SK-N-SH (cell line): ENCODE data around the gene KRT26. TPM values are rescaled to one million over a fixed set of nuclear protein-coding genes. Genes with fewer than 3 reads are reported as not detected.

Experiments
- CTCF ChIA-PET: fragments of 300-600, 350-600 bp; formaldehyde crosslinking; extraction: SDS; loops from one replicate; lab custom pipeline; 2021; lab: Yijun Ruan, JAX
- POLR2A ChIA-PET: fragments of 350-600 bp; sonication (Branson Sonifier 250); formaldehyde crosslinking; extraction: SDS; loops from one replicate; lab custom pipeline; 2020; ENCODE audit warnings: antibody characterized with exemption, inconsistent platforms; lab: Yijun Ruan, JAX
- DNase-seq: peaks from one replicate; pipeline ENCODE4 v3.0.0; 2012
- H2AFZ ChIP-seq: fragments of 200-600 bp; sonication (generic); 2 replicates; pipeline ENCODE4 v1.8.1; 2016; ENCODE audit warnings: antibody characterized with exemption, mild to moderate bottlenecking, low read depth
- H3F3A ChIP-seq: fragments of 200-600 bp; sonication (generic); replicated peaks from 2 replicates; pipeline ENCODE3; 2016; ENCODE audit warnings: antibody characterized with exemption, mild to moderate bottlenecking; ENCODE audit not compliant: insufficient read depth
- H3K27ac ChIP-seq, 2 experiments: fragments of 200-500 bp in 1 of 2; fragments of 200-600 bp in 1 of 2; sonication (Bioruptor generic) in 1 of 2; sonication (generic), shearing (Covaris generic) in 1 of 2; 2 replicates each; pipeline versions ENCODE4 v1.5.1 to v1.6.1; 2014 to 2016; ENCODE audit warnings: low read depth in 2 of 2, inconsistent platforms in 1 of 2, low read length in 1 of 2, mild to moderate bottlenecking in 1 of 2, mixed read lengths in 1 of 2
- H3K27me3 ChIP-seq: fragments of 200-600 bp; sonication (generic), shearing (Covaris generic); 2 replicates; pipeline ENCODE4 v1.6.1; 2016; ENCODE audit warnings: mixed run types; ENCODE audit not compliant: insufficient read depth
- H3K36me3 ChIP-seq, 2 experiments: fragments of 200-500 bp in 1 of 2; fragments of 200-600 bp in 1 of 2; sonication (Bioruptor generic) in 1 of 2; sonication (generic) in 1 of 2; replicated peaks in 1 of 2; 2 replicates each; pipeline versions ENCODE3 to v1.5.1; 2014 to 2016; ENCODE audit warnings: low read length in 1 of 2, mild to moderate bottlenecking in 1 of 2; ENCODE audit not compliant: insufficient read depth in 2 of 2, control insufficient read depth in 1 of 2
- H3K4me1 ChIP-seq, 2 experiments: fragments of 200-500 bp in 1 of 2; fragments of 200-600 bp in 1 of 2; sonication (Bioruptor generic) in 1 of 2; sonication (generic), shearing (Covaris generic) in 1 of 2; 2 replicates each; pipeline versions ENCODE4 v1.5.1 to v1.6.1; 2014 to 2016; ENCODE audit warnings: low read depth in 1 of 2, low read length in 1 of 2, mixed run types in 1 of 2; ENCODE audit not compliant: insufficient read depth in 2 of 2, control insufficient read depth in 1 of 2
- H3K4me2 ChIP-seq: fragments of 200-600 bp; sonication (generic), shearing (Covaris generic); 2 replicates; pipeline ENCODE4 v1.6.1; 2017; ENCODE audit warnings: mixed run types
- H3K4me3 ChIP-seq, 2 experiments: fragments of 200-500 bp in 1 of 2; fragments of 200-600 bp in 1 of 2; sonication (Bioruptor generic) in 1 of 2; sonication (generic), shearing (Covaris generic) in 1 of 2; 2 replicates each; pipeline versions ENCODE4 v1.5.1 to v1.8.1; 2014 to 2016; ENCODE audit warnings: low read depth in 2 of 2, inconsistent platforms in 1 of 2, low read length in 1 of 2, mild to moderate bottlenecking in 1 of 2, mixed read lengths in 1 of 2, moderate library complexity in 1 of 2
- H3K79me2 ChIP-seq: fragments of 200-600 bp; sonication (generic); 2 replicates; pipeline ENCODE4 v1.8.1; 2017; ENCODE audit warnings: mild to moderate bottlenecking; ENCODE audit not compliant: insufficient read depth
- H3K9ac ChIP-seq: fragments of 200-600 bp; sonication (generic); 2 replicates; pipeline ENCODE4 v1.6.1; 2017; ENCODE audit warnings: mixed run types
- H3K9me2 ChIP-seq: fragments of 200-600 bp; sonication (generic); 2 replicates; pipeline ENCODE4 v1.6.1; 2017; ENCODE audit warnings: mixed run types
- H3K9me3 ChIP-seq: fragments of 200-600 bp; sonication (generic); 2 replicates; pipeline ENCODE4 v1.6.1; 2017; ENCODE audit warnings: mixed run types, mild to moderate bottlenecking, moderate library complexity
- H4K20me1 ChIP-seq: fragments of 200-600 bp; sonication (generic); 2 replicates; pipeline ENCODE4 v1.6.1; 2017; ENCODE audit warnings: mild to moderate bottlenecking, mixed run types; ENCODE audit not compliant: insufficient read depth
- CHD2 ChIP-seq: fragments of 150-350 bp; IDR thresholded peaks from 2 replicates; pipeline ENCODE4 v1.6.1; 2018; ENCODE audit warnings: low read length; ENCODE audit not compliant: partially characterized antibody
- FOSL2 ChIP-seq: IDR thresholded peaks from 2 replicates; pipeline ENCODE4 v1.4.0; 2012; ENCODE audit warnings: low read depth, mild to moderate bottlenecking, moderate library complexity, borderline replicate concordance
- FOXM1 ChIP-seq: IDR thresholded peaks from 2 replicates; pipeline ENCODE4 v1.4.0; 2012; ENCODE audit warnings: low read depth, mild to moderate bottlenecking
- MXI1 ChIP-seq: IDR thresholded peaks from 2 replicates; pipeline ENCODE4 v1.6.1; 2012; ENCODE audit warnings: mild to moderate bottlenecking, low read depth, low read length, improper control_type of control experiment
- NFIC ChIP-seq: IDR thresholded peaks from 2 replicates; pipeline ENCODE4 v1.4.0; 2012; ENCODE audit warnings: borderline replicate concordance
- NRF1 ChIP-seq: IDR thresholded peaks from 2 replicates; pipeline ENCODE4 v1.6.1; 2012; ENCODE audit warnings: low read depth, mild to moderate bottlenecking, low read length
- POLR2AphosphoS5 ChIP-seq: IDR thresholded peaks from 2 replicates; pipeline ENCODE4 v1.6.1; 2012; ENCODE audit warnings: low read depth, low read length
- RCOR1 ChIP-seq: fragments of 150-350 bp; IDR thresholded peaks from 2 replicates; pipeline ENCODE4 v1.6.1; 2017; ENCODE audit warnings: antibody characterized with exemption, low read length
- RFX5 ChIP-seq: IDR thresholded peaks from 2 replicates; pipeline ENCODE4 v1.6.1; 2012; ENCODE audit warnings: mild to moderate bottlenecking, improper control_type of control experiment, low read length
- RXRA ChIP-seq: IDR thresholded peaks from 2 replicates; pipeline ENCODE4 v1.4.0; 2012; ENCODE audit warnings: low read depth, mild to moderate bottlenecking, borderline replicate concordance
- SMC3 ChIP-seq: IDR thresholded peaks from 2 replicates; pipeline ENCODE4 v1.6.1; 2012; ENCODE audit warnings: low read depth, low read length, improper control_type of control experiment
- TAF1 ChIP-seq: IDR thresholded peaks from 2 replicates; pipeline ENCODE4 v1.6.1; 2012; ENCODE audit warnings: low read depth, mild to moderate bottlenecking, low read length, moderate library complexity, borderline replicate concordance
- YY1 ChIP-seq: IDR thresholded peaks from 2 replicates; pipeline ENCODE4 v1.4.0; 2012; ENCODE audit warnings: low read depth, mild to moderate bottlenecking
- ZBTB33 ChIP-seq: IDR thresholded peaks from 2 replicates; pipeline ENCODE4 v1.4.0; 2012; ENCODE audit warnings: low read depth, borderline replicate concordance
- WGBS: methylation state at CpG from one replicate; pipeline ENCODE4 v1.1.6; 2017; ENCODE audit warnings: low lambda C conversion rate; 5-methylcytosine and 5-hydroxymethylcytosine counted together
- polyA plus RNA-seq, 3 experiments: library from polyadenylated mRNA; depleted of rRNA; stranded (reverse); fragments of >200 nt; gene quantifications; 2 replicates each; pipeline ENCODE4 v1.2.3, GENCODE V29; 2012
- TF ChIP-seq, protein P1 (sequence below): IDR thresholded peaks from 2 replicates; pipeline ENCODE4; 2012
- TF ChIP-seq, protein P2 (sequence below): fragments of 150-350 bp; IDR thresholded peaks from 2 replicates; pipeline ENCODE4 v1.6.1; 2017; ENCODE audit warnings: antibody characterized with exemption, low read length, low read depth, borderline replicate concordance
- TF ChIP-seq, protein P3 (sequence below): fragments of 200-600 bp; sonication (generic); IDR thresholded peaks from 2 replicates; pipeline ENCODE4 v1.6.1; 2017; ENCODE audit warnings: antibody characterized with exemption, mild to moderate bottlenecking, moderate library complexity

The KRT26 gene
- polyA plus RNA-seq, 1 of the 3 experiments (the other 2 are of a cell fraction) = not detected

DNA sequence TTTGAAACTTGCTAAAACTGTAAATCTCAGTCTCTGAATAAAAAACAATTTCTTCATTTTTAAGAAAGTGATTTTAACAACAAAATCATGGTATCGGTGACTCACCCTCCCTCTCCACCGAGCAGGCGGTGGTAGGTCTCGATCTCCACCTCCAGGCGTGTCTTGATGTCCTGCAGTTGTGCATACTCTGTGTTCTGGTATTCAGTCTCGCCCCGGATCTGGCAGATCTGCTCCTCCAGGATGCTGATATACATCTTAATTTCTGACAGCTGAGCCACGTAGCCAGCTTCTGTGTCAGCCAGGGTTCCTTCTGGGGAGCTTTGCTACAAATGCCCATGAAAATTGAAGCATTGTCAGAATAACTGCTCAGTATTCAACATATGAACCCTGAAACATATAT lies 53.1 kb downstream of the KRT26 start:
- Histone ChIP-seq H3K36me3 (no peaks in the 10 kb centered on the region), H3K4me1 (no peaks in the 10 kb centered on the region; a peak in 1 of 4 replicates), H2AFZ (no peak overlapping the region), H3F3A (no peaks in the 10 kb centered on the region), H3K9me3 (no peaks in the 10 kb centered on the region), H3K4me2 (no peak overlapping the region), H3K9ac (no peak overlapping the region), H3K9me2 (no peaks in the 10 kb centered on the region), H3K79me2 (no peaks in the 10 kb centered on the region), H3K27me3 (peaks cover 36% of the 10 kb centered on the region; the same call in 1 of the 2 replicates), H3K4me3 (no peak overlapping the region), H3K27ac (no peak overlapping the region), H4K20me1 (no peaks in the 10 kb centered on the region)
- TF ChIP-seq RXRA (no peak), CHD2 (no peak), FOSL2 (no peak), MXI1 (no peak), RFX5 (no peak), TAF1 (no peak)
- TF ChIP-seq, protein P1, sequence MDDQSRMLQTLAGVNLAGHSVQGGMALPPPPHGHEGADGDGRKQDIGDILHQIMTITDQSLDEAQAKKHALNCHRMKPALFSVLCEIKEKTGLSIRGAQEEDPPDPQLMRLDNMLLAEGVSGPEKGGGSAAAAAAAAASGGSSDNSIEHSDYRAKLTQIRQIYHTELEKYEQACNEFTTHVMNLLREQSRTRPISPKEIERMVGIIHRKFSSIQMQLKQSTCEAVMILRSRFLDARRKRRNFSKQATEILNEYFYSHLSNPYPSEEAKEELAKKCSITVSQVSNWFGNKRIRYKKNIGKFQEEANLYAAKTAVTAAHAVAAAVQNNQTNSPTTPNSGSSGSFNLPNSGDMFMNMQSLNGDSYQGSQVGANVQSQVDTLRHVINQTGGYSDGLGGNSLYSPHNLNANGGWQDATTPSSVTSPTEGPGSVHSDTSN = no peak
- TF ChIP-seq, protein P2, sequence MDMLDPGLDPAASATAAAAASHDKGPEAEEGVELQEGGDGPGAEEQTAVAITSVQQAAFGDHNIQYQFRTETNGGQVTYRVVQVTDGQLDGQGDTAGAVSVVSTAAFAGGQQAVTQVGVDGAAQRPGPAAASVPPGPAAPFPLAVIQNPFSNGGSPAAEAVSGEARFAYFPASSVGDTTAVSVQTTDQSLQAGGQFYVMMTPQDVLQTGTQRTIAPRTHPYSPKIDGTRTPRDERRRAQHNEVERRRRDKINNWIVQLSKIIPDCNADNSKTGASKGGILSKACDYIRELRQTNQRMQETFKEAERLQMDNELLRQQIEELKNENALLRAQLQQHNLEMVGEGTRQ = no peak
- WGBS = 25% methylated on average over 8 of the region's 8 CpGs
- ChIA-PET POLR2A (no interaction called here), CTCF (interaction anchor here (0.9 to 2.1 kb wide), 2 partner anchors 11 to 27 kb away, joined by 3 to 6 read pairs; no protein-coding TSS in a partner anchor)
- no peak for DNase-seq

GRCh38 chr17:40717776-40718175 lies 54.2 kb downstream of the KRT26 start:
- POLR2A ChIA-PET = no interaction called here

More at GRCh38 chr17:40717776-40718175, 54.2 kb downstream of the KRT26 start:
- Histone ChIP-seq H3K4me3 (no peak overlapping the region), H3K27me3 (peaks cover 40% of the 10 kb centered on the region), H3K79me2 (no peaks in the 10 kb centered on the region), H3K36me3 (no peaks in the 10 kb centered on the region), H2AFZ (no peak overlapping the region), H3K9ac (no peak overlapping the region), H3K9me3 (no peaks in the 10 kb centered on the region), H4K20me1 (no peaks in the 10 kb centered on the region), H3K27ac (no peak overlapping the region), H3K9me2 (no peaks in the 10 kb centered on the region), H3K4me1 (no peaks in the 10 kb centered on the region; a peak in 1 of 4 replicates), H3K4me2 (no peak overlapping the region), H3F3A (no peaks in the 10 kb centered on the region)
- no peak for TF ChIP-seq TAF1
- TF ChIP-seq YY1 = no peak
- TF ChIP-seq, protein P3, sequence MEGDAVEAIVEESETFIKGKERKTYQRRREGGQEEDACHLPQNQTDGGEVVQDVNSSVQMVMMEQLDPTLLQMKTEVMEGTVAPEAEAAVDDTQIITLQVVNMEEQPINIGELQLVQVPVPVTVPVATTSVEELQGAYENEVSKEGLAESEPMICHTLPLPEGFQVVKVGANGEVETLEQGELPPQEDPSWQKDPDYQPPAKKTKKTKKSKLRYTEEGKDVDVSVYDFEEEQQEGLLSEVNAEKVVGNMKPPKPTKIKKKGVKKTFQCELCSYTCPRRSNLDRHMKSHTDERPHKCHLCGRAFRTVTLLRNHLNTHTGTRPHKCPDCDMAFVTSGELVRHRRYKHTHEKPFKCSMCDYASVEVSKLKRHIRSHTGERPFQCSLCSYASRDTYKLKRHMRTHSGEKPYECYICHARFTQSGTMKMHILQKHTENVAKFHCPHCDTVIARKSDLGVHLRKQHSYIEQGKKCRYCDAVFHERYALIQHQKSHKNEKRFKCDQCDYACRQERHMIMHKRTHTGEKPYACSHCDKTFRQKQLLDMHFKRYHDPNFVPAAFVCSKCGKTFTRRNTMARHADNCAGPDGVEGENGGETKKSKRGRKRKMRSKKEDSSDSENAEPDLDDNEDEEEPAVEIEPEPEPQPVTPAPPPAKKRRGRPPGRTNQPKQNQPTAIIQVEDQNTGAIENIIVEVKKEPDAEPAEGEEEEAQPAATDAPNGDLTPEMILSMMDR = no peak
- no peak for TF ChIP-seq SMC3
- no peak for TF ChIP-seq NRF1
- TF ChIP-seq, protein P1 = no peak
- TF ChIP-seq FOSL2 = no peak
- TF ChIP-seq RCOR1 = no peak
- TF ChIP-seq POLR2AphosphoS5 = no peak
- no peak for TF ChIP-seq NFIC
- TF ChIP-seq FOXM1 = no peak
- TF ChIP-seq, protein P2 = no peak
- TF ChIP-seq ZBTB33 = no peak
- DNase-seq = no peak
- WGBS = 11% methylated on average over 3 of the region's 3 CpGs
- CTCF ChIA-PET = interaction anchor here (0.6 to 2.1 kb wide), 2 partner anchors 10 to 950 kb away, joined by 3 to 6 read pairs; no protein-coding TSS in a partner anchor
